ENCODE measurements around the gene C16orf82.
"Not testable (repeated sequence)": the region's sequence is repeated elsewhere in the genome, so short reads cannot be mapped to it uniquely, and the experiment has no call there.

The C16orf82 gene

GRCh38 chr16:27086031-27086430 is 19.3 kb downstream of the C16orf82 start:
- in situ Hi-C loops (cut with MboI; ENCODE audit: low sequenced_read_pairs) = not testable (repeated sequence)

GRCh38 chr16:27088216-27088615 is 21.5 kb downstream of the C16orf82 start:
- in situ Hi-C loops (cut with MboI; ENCODE audit: low sequenced_read_pairs) = no loop called here

GRCh38 chr16:27096375-27096774 is 29.6 kb downstream of the C16orf82 start:
- in situ Hi-C loops (cut with MboI; ENCODE audit: low sequenced_read_pairs) = no loop called here

GRCh38 chr16:27097800-27098230 is 31.1 kb downstream of the C16orf82 start:
- in situ Hi-C loops (cut with MboI; ENCODE audit: low sequenced_read_pairs) = no loop called here

GRCh38 chr16:27098366-27099049 is 31.8 kb downstream of the C16orf82 start:
- in situ Hi-C loops (cut with MboI; ENCODE audit: low sequenced_read_pairs) = no loop called here

- in situ Hi-C loops (cut with MboI; ENCODE audit: low sequenced_read_pairs) = no loop called here
Observed at GRCh38 chr16:27102701-27103575, 36.2 kb downstream of the C16orf82 start.

GRCh38 chr16:27103954-27104353 is 37.2 kb downstream of the C16orf82 start:
- in situ Hi-C loops (cut with MboI; ENCODE audit: low sequenced_read_pairs) = no loop called here

GRCh38 chr16:27106305-27106704 is 39.6 kb downstream of the C16orf82 start:
- in situ Hi-C loops (cut with MboI; ENCODE audit: low sequenced_read_pairs) = no loop called here

- in situ Hi-C loops (cut with MboI; ENCODE audit: low sequenced_read_pairs) = no loop called here
Observed at GRCh38 chr16:27107185-27107592, 40.5 kb downstream of the C16orf82 start.

GRCh38 chr16:27108051-27108770 is 41.5 kb downstream of the C16orf82 start:
- in situ Hi-C loops (cut with MboI; ENCODE audit: low sequenced_read_pairs) = no loop called here

- in situ Hi-C loops (cut with MboI; ENCODE audit: low sequenced_read_pairs) = no loop called here
Observed at GRCh38 chr16:27108826-27109665, 42.3 kb downstream of the C16orf82 start.

- in situ Hi-C loops (cut with MboI; ENCODE audit: low sequenced_read_pairs) = no loop called here
Observed at GRCh38 chr16:27109666-27110523, 43.2 kb downstream of the C16orf82 start.

- in situ Hi-C loops (cut with MboI; ENCODE audit: low sequenced_read_pairs) = no loop called here
Observed at GRCh38 chr16:27110524-27110896, 43.8 kb downstream of the C16orf82 start.

- in situ Hi-C loops (cut with MboI; ENCODE audit: low sequenced_read_pairs) = no loop called here
Observed at GRCh38 chr16:27111486-27111885, 44.8 kb downstream of the C16orf82 start.

- in situ Hi-C loops (cut with MboI; ENCODE audit: low sequenced_read_pairs) = no loop called here
Observed at GRCh38 chr16:27112093-27112811, 45.5 kb downstream of the C16orf82 start.

- in situ Hi-C loops (cut with MboI; ENCODE audit: low sequenced_read_pairs) = no loop called here
Observed at GRCh38 chr16:27113341-27113841, 46.7 kb downstream of the C16orf82 start.

GRCh38 chr16:27114006-27114405 is 47.3 kb downstream of the C16orf82 start:
- in situ Hi-C loops (cut with MboI; ENCODE audit: low sequenced_read_pairs) = no loop called here

- in situ Hi-C loops (cut with MboI; ENCODE audit: low sequenced_read_pairs) = no loop called here
Observed at GRCh38 chr16:27118526-27118925, 51.8 kb downstream of the C16orf82 start.

All from HL-60/S4 treated with retinoic acid at 250 ng/mL for 4 days and 3 days (cell line).